ENCODE measurements around the gene CDH13. TPM values are rescaled to one million over a fixed set of nuclear protein-coding genes. Genes with fewer than 3 reads are reported as not detected.

The CDH13 gene
- total RNA-seq, 1 donor from 2014 or later: not detected

- no peak overlapping the region for H3K27ac Mint-ChIP-seq
- H3K9me3 Mint-ChIP-seq: peaks cover 13% of the 10 kb centered on the region
- H3K27me3 Mint-ChIP-seq: no peaks in the 10 kb centered on the region
- H3K4me3 Mint-ChIP-seq: no peak overlapping the region
- DNase-seq: no peak
- no peaks in the 10 kb centered on the region for H3K36me3 Mint-ChIP-seq (ENCODE audit: low read depth)
- ATAC-seq (ENCODE audit: low read depth): no peak
- ChIA-PET CTCF (no interaction called here), POLR2A (no interaction called here)
- no peak for TF ChIP-seq CTCF (IDR thresholded peaks at IDR 0.05)
- intact Hi-C loops (cut with micrococcal nuclease): no loop called here
- H3K4me1 Mint-ChIP-seq: no peaks in the 10 kb centered on the region
Observed at GRCh38 chr16:83100679-83101078, 473.9 kb downstream of the CDH13 start.

DNA sequence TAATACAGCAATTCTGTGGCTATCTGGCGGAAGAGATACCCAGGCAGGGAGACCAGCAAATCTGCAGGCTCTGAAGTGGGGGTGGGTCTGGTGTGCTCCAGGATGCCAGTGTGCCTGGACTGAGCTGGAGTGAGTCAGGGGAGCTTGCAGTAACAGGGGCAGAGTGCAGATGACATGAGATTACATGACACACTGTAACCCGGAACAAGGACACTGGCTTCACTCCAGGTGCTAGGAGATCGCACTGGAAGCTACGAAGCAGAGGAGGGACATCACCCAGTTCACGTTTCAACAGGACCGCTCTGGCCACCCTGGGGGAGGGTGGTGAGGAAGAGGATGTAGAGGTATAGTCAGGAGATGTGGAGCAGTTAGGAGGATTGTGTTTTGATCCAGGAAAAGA lies 475.6 kb downstream of the CDH13 start:
- Mint-ChIP-seq H3K27me3 (no peaks in the 10 kb centered on the region), H3K4me3 (no peak overlapping the region), H3K4me1 (no peaks in the 10 kb centered on the region), H3K9me3 (peaks cover 13% of the 10 kb centered on the region), H3K27ac (no peak overlapping the region), H3K36me3 (ENCODE audit: low read depth) (no peaks in the 10 kb centered on the region)
- DNase-seq (no peak), ATAC-seq (ENCODE audit: low read depth) (no peak)
- TF ChIP-seq CTCF (IDR thresholded peaks at IDR 0.05): no peak
- CTCF ChIA-PET: no interaction called here
- POLR2A ChIA-PET: no interaction called here
- intact Hi-C loops (cut with micrococcal nuclease): no loop called here

DNA sequence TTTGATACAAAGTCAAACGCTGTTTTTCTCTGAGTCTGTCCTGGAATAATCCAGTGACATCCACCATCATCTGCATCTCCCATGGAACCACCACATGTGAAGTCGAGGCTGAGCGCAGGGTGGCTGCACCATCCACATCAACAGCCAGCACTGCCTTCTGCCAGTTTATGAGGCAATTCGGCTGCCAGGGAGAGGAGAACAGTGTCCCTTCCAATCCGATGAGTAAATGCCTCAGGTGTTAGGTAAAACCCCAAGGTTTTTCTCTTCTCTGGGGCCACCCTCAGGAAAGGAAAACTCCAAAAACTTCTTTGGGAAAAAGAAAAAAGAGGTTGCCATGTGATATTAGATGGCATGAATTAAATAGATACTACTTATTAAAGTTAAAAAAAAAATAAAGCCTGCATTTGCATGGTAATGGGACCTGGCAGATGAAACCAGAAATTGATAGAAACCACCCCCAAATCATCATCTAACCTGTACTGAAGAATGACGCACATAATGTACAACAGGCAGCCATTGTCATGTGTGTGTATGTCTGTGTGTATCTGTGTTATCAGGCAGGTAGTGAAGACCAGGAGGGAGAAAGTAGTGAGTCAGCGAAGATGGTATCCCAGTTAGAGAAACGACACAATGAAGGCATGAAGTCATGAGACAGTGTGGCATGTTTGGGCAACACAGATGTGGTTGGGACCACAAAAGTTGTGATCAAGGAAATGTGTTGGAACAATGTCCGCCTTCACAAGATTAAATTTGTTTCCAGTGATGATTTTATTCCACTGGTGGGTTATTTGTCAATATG lies 478.7 kb downstream of the CDH13 start:
- no peak for ATAC-seq (ENCODE audit: low read depth)
- POLR2A ChIA-PET: no interaction called here
- Mint-ChIP-seq H3K27me3 (no peaks in the 10 kb centered on the region), H3K27ac (no peak overlapping the region), H3K9me3 (no peaks in the 10 kb centered on the region), H3K36me3 (ENCODE audit: low read depth) (no peaks in the 10 kb centered on the region), H3K4me1 (no peaks in the 10 kb centered on the region), H3K4me3 (no peak overlapping the region)
- no peak for DNase-seq
- no peak for TF ChIP-seq CTCF (IDR thresholded peaks at IDR 0.05)
- CTCF ChIA-PET: no interaction called here
- intact Hi-C loops (cut with micrococcal nuclease): no loop called here

GRCh38 chr16:83109490-83110125 lies 482.8 kb downstream of the CDH13 start:
- ChIA-PET POLR2A (no interaction called here), CTCF (no interaction called here)
- H3K4me3 Mint-ChIP-seq: no peak overlapping the region
- intact Hi-C loops (cut with micrococcal nuclease): no loop called here
- no peaks in the 10 kb centered on the region for H3K9me3 Mint-ChIP-seq
- H3K27me3 Mint-ChIP-seq: no peaks in the 10 kb centered on the region
- ATAC-seq (ENCODE audit: low read depth) (no peak), DNase-seq (no peak)
- H3K36me3 Mint-ChIP-seq (ENCODE audit: low read depth): no peaks in the 10 kb centered on the region
- no peaks in the 10 kb centered on the region for H3K4me1 Mint-ChIP-seq
- no peak for TF ChIP-seq CTCF (IDR thresholded peaks at IDR 0.05)
- H3K27ac Mint-ChIP-seq: no peak overlapping the region

DNA sequence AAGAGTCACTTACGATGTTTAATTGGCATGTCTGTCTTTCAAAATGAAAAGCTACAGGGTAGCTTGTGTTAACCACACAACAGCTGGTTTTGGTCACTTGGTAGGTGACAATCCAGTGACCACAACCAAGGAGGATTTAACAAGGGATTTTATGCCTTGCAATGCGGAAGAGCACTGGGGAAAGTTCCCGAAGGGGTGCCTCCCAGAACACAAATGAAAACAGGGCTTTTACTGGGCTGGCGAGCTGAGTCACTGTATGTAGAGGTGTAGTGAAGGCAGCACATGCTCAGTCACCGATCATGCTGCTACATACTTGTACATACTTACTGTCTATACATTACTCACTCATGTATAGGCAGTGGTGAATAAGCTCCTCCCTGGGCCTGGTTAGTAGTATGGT lies 483.5 kb downstream of the CDH13 start:
- ChIA-PET CTCF (no interaction called here), POLR2A (no interaction called here)
- ATAC-seq (ENCODE audit: low read depth) (no peak), DNase-seq (no peak)
- intact Hi-C loops (cut with micrococcal nuclease): no loop called here
- Mint-ChIP-seq H3K9me3 (no peaks in the 10 kb centered on the region), H3K4me1 (no peaks in the 10 kb centered on the region), H3K27ac (no peak overlapping the region), H3K27me3 (no peaks in the 10 kb centered on the region), H3K36me3 (ENCODE audit: low read depth) (no peaks in the 10 kb centered on the region), H3K4me3 (no peak overlapping the region)
- no peak for TF ChIP-seq CTCF (IDR thresholded peaks at IDR 0.05)

Data from activated B cell treated with CpG ODN at 0.5 μM for 24 hours (primary cell).